Measurements from ENCODE around the gene UBR4.

- TF ChIP-seq, protein P1, sequence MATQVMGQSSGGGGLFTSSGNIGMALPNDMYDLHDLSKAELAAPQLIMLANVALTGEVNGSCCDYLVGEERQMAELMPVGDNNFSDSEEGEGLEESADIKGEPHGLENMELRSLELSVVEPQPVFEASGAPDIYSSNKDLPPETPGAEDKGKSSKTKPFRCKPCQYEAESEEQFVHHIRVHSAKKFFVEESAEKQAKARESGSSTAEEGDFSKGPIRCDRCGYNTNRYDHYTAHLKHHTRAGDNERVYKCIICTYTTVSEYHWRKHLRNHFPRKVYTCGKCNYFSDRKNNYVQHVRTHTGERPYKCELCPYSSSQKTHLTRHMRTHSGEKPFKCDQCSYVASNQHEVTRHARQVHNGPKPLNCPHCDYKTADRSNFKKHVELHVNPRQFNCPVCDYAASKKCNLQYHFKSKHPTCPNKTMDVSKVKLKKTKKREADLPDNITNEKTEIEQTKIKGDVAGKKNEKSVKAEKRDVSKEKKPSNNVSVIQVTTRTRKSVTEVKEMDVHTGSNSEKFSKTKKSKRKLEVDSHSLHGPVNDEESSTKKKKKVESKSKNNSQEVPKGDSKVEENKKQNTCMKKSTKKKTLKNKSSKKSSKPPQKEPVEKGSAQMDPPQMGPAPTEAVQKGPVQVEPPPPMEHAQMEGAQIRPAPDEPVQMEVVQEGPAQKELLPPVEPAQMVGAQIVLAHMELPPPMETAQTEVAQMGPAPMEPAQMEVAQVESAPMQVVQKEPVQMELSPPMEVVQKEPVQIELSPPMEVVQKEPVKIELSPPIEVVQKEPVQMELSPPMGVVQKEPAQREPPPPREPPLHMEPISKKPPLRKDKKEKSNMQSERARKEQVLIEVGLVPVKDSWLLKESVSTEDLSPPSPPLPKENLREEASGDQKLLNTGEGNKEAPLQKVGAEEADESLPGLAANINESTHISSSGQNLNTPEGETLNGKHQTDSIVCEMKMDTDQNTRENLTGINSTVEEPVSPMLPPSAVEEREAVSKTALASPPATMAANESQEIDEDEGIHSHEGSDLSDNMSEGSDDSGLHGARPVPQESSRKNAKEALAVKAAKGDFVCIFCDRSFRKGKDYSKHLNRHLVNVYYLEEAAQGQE (IDR thresholded peaks at IDR 0.05; ENCODE audit: low read depth) = no peak
- no peak for TF ChIP-seq RAD21 (IDR thresholded peaks at IDR 0.05; ENCODE audit: low read depth)
- no peak for TF ChIP-seq FOXM1 (IDR thresholded peaks at IDR 0.05; ENCODE audit: borderline replicate concordance, low read depth)
- no peak for TF ChIP-seq ZBTB7A (IDR thresholded peaks at IDR 0.05; ENCODE audit: low read depth)
- no peak for TF ChIP-seq CEBPB (IDR thresholded peaks at IDR 0.05)
These were observed 70.4 kb downstream of the UBR4 start for GRCh38 chr1:19139711-19140110.
